AG04450 (cell line): ENCODE data around the gene GBX1. TPM values are rescaled to one million over a fixed set of nuclear protein-coding genes. Genes with fewer than 3 reads are reported as not detected.

Experiments used
- CTCF ChIA-PET: fragments of 300-600, 350-600 bp; formaldehyde crosslinking; extraction: SDS; loops from one replicate; lab custom pipeline; 2022; ENCODE audit warnings: antibody characterized with exemption, inconsistent platforms; lab: Charles Lee
- POLR2A ChIA-PET: fragments of 350-600 bp; formaldehyde crosslinking; extraction: SDS; loops from one replicate; lab custom pipeline; 2021; ENCODE audit warnings: antibody characterized with exemption, inconsistent platforms; lab: Yijun Ruan, JAX
- DNase-seq: peaks from one replicate; pipeline ENCODE4 v3.0.0-alpha.2; 2011; ENCODE audit warnings: low read depth, low spot score
- H3K27ac ChIP-seq: one replicate; pipeline ENCODE4 v1.5.1; 2012; ENCODE audit warnings: low read depth, low read length, control low read depth
- H3K27me3 ChIP-seq: one replicate; pipeline ENCODE4 v1.6.0; 2012; ENCODE audit warnings: low read length; ENCODE audit not compliant: control insufficient read depth, insufficient read depth
- H3K4me3 ChIP-seq: 2 replicates; pipeline ENCODE4 v1.5.1; 2011; ENCODE audit warnings: mild to moderate bottlenecking, low read depth, low read length, control low read depth
- H3K9me3 ChIP-seq: 2 replicates; pipeline ENCODE4 v1.5.1; 2012; ENCODE audit warnings: low read length; ENCODE audit not compliant: control insufficient read depth, insufficient read depth
- polyA plus RNA-seq: library from polyadenylated mRNA; depleted of rRNA; stranded (reverse); fragments of >200 nt; gene quantifications from 2 replicates; pipeline ENCODE4 v1.2.3, GENCODE V29; 2011
- TF ChIP-seq, protein P1 (sequence below): IDR thresholded peaks from 2 replicates; pipeline ENCODE4 v1.5.1; 2011; ENCODE audit warnings: low read depth, low read length, control low read depth, inconsistent platforms

The GBX1 gene
- polyA plus RNA-seq, 1 experiment: not detected

DNA sequence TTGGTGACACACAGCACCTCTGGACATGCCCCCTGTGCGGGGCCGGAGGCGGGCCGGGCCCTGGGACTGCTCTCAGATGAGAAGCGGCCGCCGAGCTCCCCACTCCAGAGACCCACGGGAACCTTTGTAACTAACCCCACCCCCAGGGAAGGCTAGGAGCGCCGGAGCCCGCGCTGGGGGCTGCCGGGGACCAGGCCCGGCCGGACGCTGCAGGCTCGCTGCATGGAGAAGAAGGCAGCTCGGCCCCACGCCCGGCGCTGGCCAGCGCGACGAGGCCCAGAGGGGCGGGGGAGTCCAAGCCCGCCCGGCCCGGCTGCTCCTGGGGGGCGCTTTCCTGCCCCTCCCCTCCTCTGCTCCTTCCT, 44.7 kb downstream of the GBX1 start:
- DNase-seq: no peak
- Histone ChIP-seq H3K27me3 (no peaks in the 10 kb centered on the region), H3K9me3 (no peaks in the 10 kb centered on the region; the same call in 1 of the 2 replicates), H3K4me3 (no peak overlapping the region), H3K27ac (no peak overlapping the region)
- POLR2A ChIA-PET: no interaction called here
- CTCF ChIA-PET: interaction anchor here (0.6 to 4.0 kb wide), 4 partner anchors 10 to 596 kb away, joined by 10 to 21 read pairs (median 16); no protein-coding TSS in a partner anchor
- TF ChIP-seq, protein P1, sequence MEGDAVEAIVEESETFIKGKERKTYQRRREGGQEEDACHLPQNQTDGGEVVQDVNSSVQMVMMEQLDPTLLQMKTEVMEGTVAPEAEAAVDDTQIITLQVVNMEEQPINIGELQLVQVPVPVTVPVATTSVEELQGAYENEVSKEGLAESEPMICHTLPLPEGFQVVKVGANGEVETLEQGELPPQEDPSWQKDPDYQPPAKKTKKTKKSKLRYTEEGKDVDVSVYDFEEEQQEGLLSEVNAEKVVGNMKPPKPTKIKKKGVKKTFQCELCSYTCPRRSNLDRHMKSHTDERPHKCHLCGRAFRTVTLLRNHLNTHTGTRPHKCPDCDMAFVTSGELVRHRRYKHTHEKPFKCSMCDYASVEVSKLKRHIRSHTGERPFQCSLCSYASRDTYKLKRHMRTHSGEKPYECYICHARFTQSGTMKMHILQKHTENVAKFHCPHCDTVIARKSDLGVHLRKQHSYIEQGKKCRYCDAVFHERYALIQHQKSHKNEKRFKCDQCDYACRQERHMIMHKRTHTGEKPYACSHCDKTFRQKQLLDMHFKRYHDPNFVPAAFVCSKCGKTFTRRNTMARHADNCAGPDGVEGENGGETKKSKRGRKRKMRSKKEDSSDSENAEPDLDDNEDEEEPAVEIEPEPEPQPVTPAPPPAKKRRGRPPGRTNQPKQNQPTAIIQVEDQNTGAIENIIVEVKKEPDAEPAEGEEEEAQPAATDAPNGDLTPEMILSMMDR: no peak

DNA sequence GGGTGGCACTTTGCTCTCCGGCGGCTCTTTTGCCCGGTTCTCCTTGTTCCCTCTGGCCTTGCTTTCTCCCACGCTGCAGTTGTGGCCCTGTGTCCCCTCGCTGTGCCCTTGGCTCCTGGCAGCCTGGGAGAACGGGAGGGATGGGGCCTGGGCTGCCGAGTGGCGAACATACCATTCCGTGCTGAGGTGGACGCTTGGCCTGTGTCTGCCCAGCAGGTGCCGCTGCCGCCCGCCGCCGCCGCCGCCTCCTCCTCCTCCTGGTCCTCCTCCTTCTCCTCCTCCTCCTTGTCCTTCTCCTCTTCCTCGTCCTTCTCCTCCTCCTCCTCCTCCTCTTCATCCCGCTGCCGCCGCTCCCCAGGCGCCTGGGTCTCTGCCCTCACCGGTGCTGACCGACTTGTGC, 45.2 kb downstream of the GBX1 start:
- ChIA-PET CTCF (interaction anchor here (0.6 to 4.0 kb wide), 4 partner anchors 9 to 596 kb away, joined by 10 to 21 read pairs (median 16); no protein-coding TSS in a partner anchor), POLR2A (no interaction called here)
- TF ChIP-seq, protein P1: no peak; the same call in 1 of the 2 replicates
- Histone ChIP-seq H3K9me3 (no peaks in the 10 kb centered on the region; the same call in 1 of the 2 replicates), H3K27ac (no peak overlapping the region), H3K27me3 (no peaks in the 10 kb centered on the region), H3K4me3 (no peak overlapping the region)
- DNase-seq: no peak

- H3K27ac ChIP-seq: no peak overlapping the region
- H3K4me3 ChIP-seq: no peak overlapping the region
- no peak for DNase-seq
- TF ChIP-seq, protein P1: no peak
- CTCF ChIA-PET: interaction anchor here (1.0 to 1.4 kb wide), 2 partner anchors 50 to 122 kb away, joined by 4 read pairs; no protein-coding TSS in a partner anchor
- H3K9me3 ChIP-seq: no peaks in the 10 kb centered on the region; the same call in 1 of the 2 replicates
- POLR2A ChIA-PET: no interaction called here
- H3K27me3 ChIP-seq: no peaks in the 10 kb centered on the region
Observed at GRCh38 chr7:151121380-151122170, 45.9 kb downstream of the GBX1 start.

DNA sequence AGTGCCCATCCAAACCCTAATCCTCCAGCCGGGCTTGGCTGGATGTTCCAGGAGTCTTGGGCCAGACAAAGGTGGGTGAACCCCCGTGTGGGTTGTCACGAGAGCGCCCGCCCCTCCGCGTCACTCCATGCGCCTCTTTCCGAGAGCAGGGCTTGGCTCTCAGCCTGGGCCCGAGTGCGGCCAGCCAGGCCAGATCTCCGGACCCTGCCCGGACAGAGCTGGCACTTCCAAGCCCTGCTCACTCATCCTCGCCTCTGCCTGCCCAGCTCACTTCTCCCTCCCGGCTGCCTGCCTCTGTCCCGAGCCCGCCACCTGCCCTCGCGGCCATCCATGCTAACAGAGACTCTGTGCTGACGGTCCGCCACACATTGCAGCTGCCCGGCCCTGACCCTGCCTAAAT, 46.6 kb downstream of the GBX1 start:
- POLR2A ChIA-PET: no interaction called here

More for the DNA sequence above, 46.6 kb downstream of the GBX1 start:
- Histone ChIP-seq H3K9me3 (no peaks in the 10 kb centered on the region; the same call in 1 of the 2 replicates), H3K4me3 (no peak overlapping the region), H3K27me3 (no peaks in the 10 kb centered on the region), H3K27ac (no peak overlapping the region)
- TF ChIP-seq, protein P1: no peak
- CTCF ChIA-PET: interaction anchor here (0.9 to 1.4 kb wide), 3 partner anchors 11 to 123 kb away, joined by 3 to 4 read pairs (median 4); no protein-coding TSS in a partner anchor
- DNase-seq: no peak
